Umbilical cord (tissue), 2 donors: Measurements from ENCODE around the gene GLRX2. TPM values are rescaled to one million over a fixed set of nuclear protein-coding genes. Genes with fewer than 3 reads are reported as not detected.
A peak's percentile ranks its signal among the peaks of the same experiment; 100 is the strongest.
"Not testable (repeated sequence)": the region's sequence is repeated elsewhere in the genome, so short reads cannot be mapped to it uniquely, and the experiment has no call there.

Source experiments
- DNase-seq: peaks from one replicate; pipeline ENCODE4 v3.0.0-alpha.2; 2015; ENCODE audit warnings: low spot score
- total RNA-seq: library from RNA; depleted of rRNA; stranded (reverse); fragments of >200 nt; gene quantifications from one replicate; pipeline ENCODE4 v1.2.3, GENCODE V29; 2014; ENCODE audit warnings: low replicate concordance; ENCODE audit not compliant: insufficient read depth

Gene GLRX2
- 27.7 TPM for total RNA-seq

GRCh38 chr1:193104907-193105820, at the start of gene GLRX2:
Gene GLRX2, minus strand, starts transcription at chr1:193105414. Its CDS starts 32 bp downstream, at chr1:193105382.
- DNase-seq: peak; percentile 93

GRCh38 chr1:193144999-193145398, 39.8 kb upstream of the GLRX2 start:
- no peak for DNase-seq

- no peak for DNase-seq
Observed at GRCh38 chr1:193144361-193144938, 39.2 kb upstream of the GLRX2 start.

GRCh38 chr1:193143285-193143684, 38.1 kb upstream of the GLRX2 start:
- no peak for DNase-seq

- no peak for DNase-seq
Observed at GRCh38 chr1:193142409-193142808, 37.2 kb upstream of the GLRX2 start.

- no peak for DNase-seq
Observed at GRCh38 chr1:193141804-193142203, 36.6 kb upstream of the GLRX2 start.

GRCh38 chr1:193140254-193140653, 35.0 kb upstream of the GLRX2 start:
- DNase-seq: no peak

GRCh38 chr1:193131266-193131860, 26.1 kb upstream of the GLRX2 start:
- DNase-seq: no peak

GRCh38 chr1:193125369-193125768, 20.2 kb upstream of the GLRX2 start:
- no peak for DNase-seq

- DNase-seq: no peak
Observed at GRCh38 chr1:193123751-193124150, 18.5 kb upstream of the GLRX2 start.

GRCh38 chr1:193121616-193122593, 16.7 kb upstream of the GLRX2 start, which contains the start of gene CDC73:
Gene CDC73, plus strand, starts transcription at chr1:193122031. Its CDS starts 170 bp downstream, at chr1:193122201.
- peak; percentile 98 for DNase-seq

- no peak for DNase-seq
Observed at GRCh38 chr1:193120604-193121166, 15.5 kb upstream of the GLRX2 start.

- DNase-seq: no peak
Observed at GRCh38 chr1:193118803-193119730, 13.9 kb upstream of the GLRX2 start.

GRCh38 chr1:193118194-193118593, 13.0 kb upstream of the GLRX2 start:
- DNase-seq: no peak

- DNase-seq: not testable (repeated sequence)
Observed at GRCh38 chr1:193117167-193117566, 12.0 kb upstream of the GLRX2 start.

GRCh38 chr1:193115629-193116227, 10.5 kb upstream of the GLRX2 start:
- peak; percentile 85 for DNase-seq

GRCh38 chr1:193114485-193115095, 9.4 kb upstream of the GLRX2 start:
- DNase-seq: no peak

GRCh38 chr1:193113992-193114332, 8.7 kb upstream of the GLRX2 start:
- DNase-seq: no peak
